Cardiac muscle cell (in vitro differentiated cells and primary cell): ENCODE results near the gene KRTAP12-1. TPM values are rescaled to one million over a fixed set of nuclear protein-coding genes. Genes with fewer than 3 reads are reported as not detected.

Experiments
- DNase-seq, 2 donors: peaks; one replicate each; pipeline versions ENCODE4 v3.0.0 to v3.0.0-alpha.2; 2010 to 2017; ENCODE audit warnings: low read depth in 1 of 2, low spot score in 1 of 2
- H3K27ac ChIP-seq: fragments of 200-600 bp; sonication (generic); 2 replicates; pipeline ENCODE4 v1.5.1; 2016
- H3K27me3 ChIP-seq: fragments of 200-600 bp; sonication (generic); 2 replicates; pipeline ENCODE4 v1.6.0; 2016; ENCODE audit warnings: control low read depth
- H3K36me3 ChIP-seq: fragments of 200-600 bp; sonication (generic); 2 replicates; pipeline ENCODE4 v1.5.1; 2016; ENCODE audit warnings: control low read depth
- H3K4me1 ChIP-seq: fragments of 200-600 bp; sonication (generic); 2 replicates; pipeline ENCODE4 v1.8.1; 2017; ENCODE audit warnings: low read depth, mild to moderate bottlenecking, mixed run types
- H3K4me3 ChIP-seq: fragments of 200-600 bp; sonication (generic); 2 replicates; pipeline ENCODE4 v1.5.1; 2016; ENCODE audit warnings: mild to moderate bottlenecking
- H3K9me3 ChIP-seq: fragments of 200-600 bp; sonication (generic); 2 replicates; pipeline ENCODE4 v1.5.1; 2017; ENCODE audit warnings: low read depth, mild to moderate bottlenecking, control low read depth
- CTCF ChIP-seq: IDR thresholded peaks from 2 replicates; pipeline ENCODE4 v1.5.1; 2012; ENCODE audit warnings: low read depth, mild to moderate bottlenecking, low read length
- polyA plus RNA-seq: library from polyadenylated mRNA; unstranded; fragments of >200 nt; fragmentation: Nextera tagmentation; extraction: Ambion mirVana; gene quantifications from 2 replicates; pipeline ENCODE4 v1.2.1, GENCODE V29; 2016
- total RNA-seq: library from RNA; depleted of rRNA; stranded (reverse); fragments of >200 nt; gene quantifications from 2 replicates; pipeline ENCODE4 v1.2.3, GENCODE V29; 2016

KRTAP12-1 gene
- total and polyA plus RNA-seq, 2 experiments from 2014 or later = not detected

- Histone ChIP-seq H3K4me3 (no peak overlapping the region), H3K27ac (no peak overlapping the region), H3K36me3 (no peaks in the 10 kb centered on the region), H3K27me3 (peaks cover 35% of the 10 kb centered on the region), H3K4me1 (peaks cover 10% of the 10 kb centered on the region), H3K9me3 (no peaks in the 10 kb centered on the region)
- DNase-seq = no peak
- no peak for TF ChIP-seq CTCF
These were observed 35.0 kb upstream of the KRTAP12-1 start for GRCh38 chr21:44716984-44717383.

GRCh38 chr21:44714905-44715304 lies 32.9 kb upstream of the KRTAP12-1 start:
- DNase-seq = no peak

GRCh38 chr21:44713846-44714245 lies 31.9 kb upstream of the KRTAP12-1 start:
- Histone ChIP-seq H3K27ac (no peak overlapping the region), H3K4me1 (peaks cover 32% of the 10 kb centered on the region), H3K36me3 (no peaks in the 10 kb centered on the region), H3K4me3 (no peak overlapping the region), H3K9me3 (no peaks in the 10 kb centered on the region), H3K27me3 (peaks cover 66% of the 10 kb centered on the region)
- TF ChIP-seq CTCF = no peak
- no peak for DNase-seq

More at GRCh38 chr21:44714905-44715304, 32.9 kb upstream of the KRTAP12-1 start:
- Histone ChIP-seq H3K4me1 (peaks cover 30% of the 10 kb centered on the region), H3K9me3 (no peaks in the 10 kb centered on the region), H3K4me3 (no peak overlapping the region), H3K27me3 (peaks cover 56% of the 10 kb centered on the region), H3K27ac (no peak overlapping the region), H3K36me3 (no peaks in the 10 kb centered on the region)
- no peak for TF ChIP-seq CTCF

- H3K4me1 ChIP-seq = peaks cover 32% of the 10 kb centered on the region
- no peaks in the 10 kb centered on the region for H3K36me3 ChIP-seq
- H3K9me3 ChIP-seq = no peaks in the 10 kb centered on the region
- H3K4me3 ChIP-seq = no peak overlapping the region
- DNase-seq = no peak
- H3K27me3 ChIP-seq = peaks cover 74% of the 10 kb centered on the region
- no peak overlapping the region for H3K27ac ChIP-seq
- TF ChIP-seq CTCF = no peak
These were observed 31.2 kb upstream of the KRTAP12-1 start for GRCh38 chr21:44713130-44713529.

- peaks cover 81% of the 10 kb centered on the region for H3K27me3 ChIP-seq
- peaks cover 32% of the 10 kb centered on the region for H3K4me1 ChIP-seq
- no peak overlapping the region for H3K27ac ChIP-seq
- TF ChIP-seq CTCF = no peak
- H3K9me3 ChIP-seq = no peaks in the 10 kb centered on the region
- no peak overlapping the region for H3K4me3 ChIP-seq
- DNase-seq = no peak
- H3K36me3 ChIP-seq = no peaks in the 10 kb centered on the region
These were observed 30.5 kb upstream of the KRTAP12-1 start for GRCh38 chr21:44712203-44713028.
